Stimulated activated CD8-positive, alpha-beta memory T cell treated with anti-CD3 and anti-CD28 coated beads, Interleukin-12 subunit alpha, Interleukin-12 subunit beta, amount 100 ng/mL, for 24 hours (primary cell): ENCODE measurements around the gene DDX39B.
"Not testable (repeated sequence)": the region's sequence is repeated elsewhere in the genome, so short reads cannot be mapped to it uniquely, and the experiment has no call there.

Source experiments
- DNase-seq: peaks from one replicate; pipeline ENCODE4 v3.0.0-alpha.2; 2020; ENCODE audit errors: extremely low read depth

DDX39B gene

GRCh38 chr6:31541658-31542521 lies at the start of gene DDX39B:
Gene DDX39B, minus strand, starts transcription at chr6:31542003. Its CDS starts 1,471 bp downstream, at chr6:31540532.
- peak; percentile 84 for DNase-seq

- not testable (repeated sequence) for DNase-seq
Observed at GRCh38 chr6:31590691-31591090, 48.9 kb upstream of the DDX39B start.

- DNase-seq, result no peak
Observed at GRCh38 chr6:31588871-31589650, 47.3 kb upstream of the DDX39B start.

- DNase-seq, result no peak
Observed at GRCh38 chr6:31587791-31588777, 46.3 kb upstream of the DDX39B start.

GRCh38 chr6:31586599-31587281 lies 44.9 kb upstream of the DDX39B start:
- DNase-seq, result no peak

- DNase-seq, result no peak
Observed at GRCh38 chr6:31586008-31586407, 44.2 kb upstream of the DDX39B start, which contains the start of gene LST1. Gene LST1, plus strand, starts transcription at chr6:31586277. Its CDS starts 1,023 bp downstream, at chr6:31587300.

GRCh38 chr6:31585491-31585890 lies 43.7 kb upstream of the DDX39B start:
- DNase-seq, result no peak

GRCh38 chr6:31582230-31582643 lies 40.4 kb upstream of the DDX39B start, which contains the start of gene LTB:
Gene LTB, minus strand, starts transcription at chr6:31582424. Its CDS starts 7 bp downstream, at chr6:31582417.
- no peak for DNase-seq

- DNase-seq, result no peak
Observed at GRCh38 chr6:31581434-31582229, 39.8 kb upstream of the DDX39B start.

GRCh38 chr6:31580807-31581433 lies 39.1 kb upstream of the DDX39B start:
- peak; percentile 73 for DNase-seq

- no peak for DNase-seq
Observed at GRCh38 chr6:31580438-31580740, 38.6 kb upstream of the DDX39B start.

GRCh38 chr6:31579546-31580437 lies 38.0 kb upstream of the DDX39B start:
- DNase-seq, result no peak

GRCh38 chr6:31579119-31579505 lies 37.3 kb upstream of the DDX39B start:
- DNase-seq, result no peak

- DNase-seq, result no peak
Observed at GRCh38 chr6:31578184-31579118, 36.6 kb upstream of the DDX39B start.

- DNase-seq, result no peak
Observed at GRCh38 chr6:31577579-31577966, 35.8 kb upstream of the DDX39B start.

- DNase-seq, result no peak
Observed at GRCh38 chr6:31576897-31577578, 35.2 kb upstream of the DDX39B start.
